ENCODE results near the gene LZTR1. TPM values are rescaled to one million over a fixed set of nuclear protein-coding genes. Genes with fewer than 3 reads are reported as not detected.

LZTR1 gene
- total RNA-seq, 1 experiment from 2014 or later: 23.4 TPM

GRCh38 chr22:20979940-20980453 is 2.1 kb upstream of the LZTR1 start:
- ChIA-PET POLR2A (ENCODE audit: unreplicated experiment) (no interaction called here), CTCF (no interaction called here)
- no peak for DNase-seq
- Histone ChIP-seq H3F3A (ENCODE audit: insufficient read depth, low read depth) (no peaks in the 10 kb centered on the region), H2AFZ (no peak overlapping the region), H3K4me3 (no peak overlapping the region), H3K9me3 (ENCODE audit: insufficient read depth, low read depth) (peaks cover 5% of the 10 kb centered on the region; the same call in 1 of the 2 replicates), H3K27me3 (ENCODE audit: insufficient read depth, low read depth) (no peaks in the 10 kb centered on the region), H3K36me3 (ENCODE audit: low read depth) (no peaks in the 10 kb centered on the region), H3K9me2 (ENCODE audit: insufficient read depth) (no peaks in the 10 kb centered on the region), H3K4me2 (no peak overlapping the region), H3K79me2 (ENCODE audit: low read depth) (no peaks in the 10 kb centered on the region), H3K27ac (no peak overlapping the region), H4K20me1 (ENCODE audit: insufficient read depth) (no peaks in the 10 kb centered on the region), H3K4me1 (replicated peaks; ENCODE audit: insufficient read depth) (peaks cover 8% of the 10 kb centered on the region; the same call in 1 of the 2 replicates)
- TF ChIP-seq CTCF (conservative IDR thresholded peaks at IDR 0.05) (no peak), EZH2 (IDR thresholded peaks at IDR 0.05; ENCODE audit: low read depth) (no peak)
- intact Hi-C loops (cut with micrococcal nuclease; ENCODE audit: unreplicated experiment): no loop called here
- no TSS peak for BruUV-seq (replicated peaks)

DNA sequence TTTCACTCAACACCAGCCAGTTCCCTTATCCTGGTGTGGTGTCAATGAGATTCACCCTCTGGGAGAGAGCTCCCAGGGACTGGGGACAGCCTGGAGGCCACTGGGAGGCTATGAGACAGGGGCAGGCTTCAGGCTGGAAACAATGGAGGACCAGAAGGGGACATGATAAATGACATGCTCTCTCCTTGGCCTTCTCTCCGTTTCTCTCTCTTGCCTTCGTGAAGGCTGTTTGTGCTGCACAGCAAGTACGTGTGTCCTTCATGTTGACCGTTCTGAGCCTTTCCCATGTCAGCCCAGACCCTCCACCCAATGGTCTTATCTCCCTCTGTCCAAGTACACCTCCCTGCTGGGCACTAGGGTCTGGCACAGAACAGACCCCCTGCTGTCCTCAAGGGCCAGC is 1.6 kb upstream of the LZTR1 start:
- Histone ChIP-seq H3K79me2 (ENCODE audit: low read depth) (no peaks in the 10 kb centered on the region), H3K4me2 (no peak overlapping the region), H4K20me1 (ENCODE audit: insufficient read depth) (no peaks in the 10 kb centered on the region), H3K27me3 (ENCODE audit: insufficient read depth, low read depth) (no peaks in the 10 kb centered on the region), H3K27ac (no peak overlapping the region), H3K4me3 (no peak overlapping the region), H3K36me3 (ENCODE audit: low read depth) (no peaks in the 10 kb centered on the region), H3K4me1 (replicated peaks; ENCODE audit: insufficient read depth) (peaks cover 8% of the 10 kb centered on the region; the same call in 1 of the 2 replicates), H2AFZ (no peak overlapping the region), H3K9me2 (ENCODE audit: insufficient read depth) (no peaks in the 10 kb centered on the region), H3K9me3 (ENCODE audit: insufficient read depth, low read depth) (peaks cover 5% of the 10 kb centered on the region; the same call in 1 of the 2 replicates), H3F3A (ENCODE audit: insufficient read depth, low read depth) (no peaks in the 10 kb centered on the region)
- BruUV-seq (replicated peaks): no TSS peak
- TF ChIP-seq CTCF (conservative IDR thresholded peaks at IDR 0.05): no peak
- TF ChIP-seq EZH2 (IDR thresholded peaks at IDR 0.05; ENCODE audit: low read depth): no peak
- ChIA-PET POLR2A (ENCODE audit: unreplicated experiment) (no interaction called here), CTCF (no interaction called here)
- DNase-seq: no peak
- intact Hi-C loops (cut with micrococcal nuclease; ENCODE audit: unreplicated experiment): no loop called here

GRCh38 chr22:20980938-20981722 is 967 bp upstream of the LZTR1 start:
- no TSS peak for BruUV-seq (replicated peaks)
- POLR2A ChIA-PET (ENCODE audit: unreplicated experiment): no interaction called here

More at GRCh38 chr22:20980938-20981722, 967 bp upstream of the LZTR1 start:
- no peak for DNase-seq
- H3F3A ChIP-seq (ENCODE audit: insufficient read depth, low read depth): no peaks in the 10 kb centered on the region
- intact Hi-C loops (cut with micrococcal nuclease; ENCODE audit: unreplicated experiment): no loop called here
- no peaks in the 10 kb centered on the region for H3K9me2 ChIP-seq (ENCODE audit: insufficient read depth)
- peak overlapping the region; percentile 89 for H2AFZ ChIP-seq
- H3K27me3 ChIP-seq (ENCODE audit: insufficient read depth, low read depth): no peaks in the 10 kb centered on the region
- no peaks in the 10 kb centered on the region for H4K20me1 ChIP-seq (ENCODE audit: insufficient read depth)
- no peaks in the 10 kb centered on the region for H3K79me2 ChIP-seq (ENCODE audit: low read depth)
- peaks cover 8% of the 10 kb centered on the region; the same call in 1 of the 2 replicates for H3K4me1 ChIP-seq (replicated peaks; ENCODE audit: insufficient read depth)
- 0 out of 2 replicates have a peak overlapping the region, but pooled peaks have one; percentile 26 for H3K27ac ChIP-seq
- CTCF ChIA-PET: no interaction called here
- TF ChIP-seq CTCF (conservative IDR thresholded peaks at IDR 0.05) (no peak), EZH2 (IDR thresholded peaks at IDR 0.05; ENCODE audit: low read depth) (no peak)
- no peaks in the 10 kb centered on the region for H3K36me3 ChIP-seq (ENCODE audit: low read depth)
- peaks cover 5% of the 10 kb centered on the region; the same call in 1 of the 2 replicates for H3K9me3 ChIP-seq (ENCODE audit: insufficient read depth, low read depth)
- peak overlapping the region; percentile 63 for H3K4me3 ChIP-seq
- peak overlapping the region; percentile 88 for H3K4me2 ChIP-seq

Measured in PC-9 (cell line).